PFSK-1 (cell line): Measurements from ENCODE around the gene YES1.

Experiments used
- FOXP2 ChIP-seq: optimal IDR thresholded peaks from 2 replicates; pipeline ENCODE3; 2011; ENCODE audit warnings: borderline replicate concordance, control low read depth, inconsistent platforms; ENCODE audit not compliant: insufficient read depth; ENCODE audit errors: extremely low read length, extremely low read depth
- POLR2AphosphoS5 ChIP-seq: IDR thresholded peaks from 2 replicates; pipeline ENCODE4 v1.6.1; 2012; ENCODE audit warnings: low read depth, mild to moderate bottlenecking, control low read depth, low read length, moderate library complexity
- REST ChIP-seq, 2 experiments: IDR thresholded peaks; 2 replicates each; pipeline versions ENCODE4 v1.6.1 to v1.8.0; 2011 to 2012; ENCODE audit warnings: low read depth in 2 of 2, low read length in 2 of 2, control low read depth in 1 of 2, inconsistent platforms in 1 of 2, mild to moderate bottlenecking in 1 of 2, moderate library complexity in 1 of 2; ENCODE audit not compliant: insufficient read depth in 1 of 2
- SIN3A ChIP-seq: IDR thresholded peaks from 2 replicates; pipeline ENCODE4 v1.6.1; 2012; ENCODE audit warnings: mild to moderate bottlenecking, low read length, moderate library complexity, borderline replicate concordance; ENCODE audit not compliant: insufficient read depth
- TAF1 ChIP-seq: IDR thresholded peaks from 2 replicates; pipeline ENCODE4 v1.6.1; 2012; ENCODE audit warnings: low read length, control low read depth, borderline replicate concordance; ENCODE audit not compliant: insufficient read depth

Gene YES1

GRCh38 chr18:681985-682384, 130.1 kb downstream of the YES1 start:
- TF ChIP-seq SIN3A (no peak), TAF1 (no peak), REST (IDR thresholded peaks at IDR 0.05; ENCODE audit: insufficient read depth in 1 of 2, low read depth in 2 of 2, low read length in 2 of 2) (no peak), FOXP2 (no peak), POLR2AphosphoS5 (no peak)

GRCh38 chr18:680392-680791, 131.7 kb downstream of the YES1 start:
- TF ChIP-seq TAF1 (no peak), SIN3A (no peak), REST (IDR thresholded peaks at IDR 0.05; ENCODE audit: insufficient read depth in 1 of 2, low read depth in 2 of 2, low read length in 2 of 2) (no peak), FOXP2 (no peak), POLR2AphosphoS5 (no peak)

DNA sequence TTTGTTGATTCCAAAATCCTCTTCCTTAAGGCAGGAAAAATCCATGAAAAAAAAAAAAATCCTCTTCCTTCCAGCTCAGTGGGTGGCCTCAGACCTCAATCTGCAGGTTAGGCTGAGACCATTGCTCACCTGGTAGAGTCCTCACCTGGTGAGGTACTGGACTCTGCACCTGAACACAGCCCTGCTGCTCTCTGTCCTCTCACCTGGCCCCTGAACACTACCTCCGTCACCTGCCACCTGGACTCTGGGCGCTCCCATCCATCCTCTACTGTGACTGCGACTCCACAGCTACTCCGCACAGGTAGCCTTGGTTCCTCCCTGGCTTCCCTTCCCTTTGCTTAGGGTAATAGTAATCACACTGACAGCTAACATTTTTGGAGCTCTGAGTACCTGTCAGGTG, 132.5 kb downstream of the YES1 start:
- TF ChIP-seq SIN3A (no peak), POLR2AphosphoS5 (no peak), TAF1 (no peak), FOXP2 (no peak)

DNA sequence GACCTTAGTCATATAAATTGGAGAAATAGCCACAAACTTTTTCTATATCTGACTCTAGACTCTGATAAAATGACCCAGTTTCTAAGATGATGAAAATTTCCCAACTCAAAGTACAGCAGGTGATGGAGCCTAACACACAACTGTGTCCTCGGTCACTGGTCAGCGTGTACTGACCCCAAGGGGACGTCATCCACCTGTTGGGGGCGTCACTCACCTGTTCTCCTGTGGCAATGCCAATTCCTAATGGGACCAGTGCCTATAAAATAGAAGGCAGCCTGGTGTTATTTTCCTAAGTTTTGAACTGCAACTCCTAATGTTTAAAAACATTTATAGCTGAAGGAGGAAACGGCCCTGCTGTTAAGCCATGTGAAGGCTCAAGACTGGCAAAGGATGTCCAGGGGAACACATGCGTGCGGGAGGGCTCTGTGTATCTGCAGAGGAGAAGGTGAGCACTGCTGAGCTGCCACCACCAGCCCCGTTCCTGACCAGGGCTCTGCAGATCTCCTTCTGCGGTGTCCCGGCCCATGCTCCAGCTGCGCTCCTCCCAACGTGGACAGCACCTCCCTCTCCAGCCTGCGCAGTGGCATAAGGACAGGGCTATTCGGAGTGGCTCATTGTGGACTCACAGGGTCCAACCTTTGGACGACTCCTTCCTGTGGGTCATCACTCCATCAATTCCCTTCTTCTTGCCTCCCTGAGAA, 133.4 kb downstream of the YES1 start:
- TF ChIP-seq FOXP2 (no peak), REST (IDR thresholded peaks at IDR 0.05; ENCODE audit: insufficient read depth in 1 of 2, low read depth in 2 of 2, low read length in 2 of 2) (no peak), TAF1 (no peak), POLR2AphosphoS5 (no peak), SIN3A (no peak)

DNA sequence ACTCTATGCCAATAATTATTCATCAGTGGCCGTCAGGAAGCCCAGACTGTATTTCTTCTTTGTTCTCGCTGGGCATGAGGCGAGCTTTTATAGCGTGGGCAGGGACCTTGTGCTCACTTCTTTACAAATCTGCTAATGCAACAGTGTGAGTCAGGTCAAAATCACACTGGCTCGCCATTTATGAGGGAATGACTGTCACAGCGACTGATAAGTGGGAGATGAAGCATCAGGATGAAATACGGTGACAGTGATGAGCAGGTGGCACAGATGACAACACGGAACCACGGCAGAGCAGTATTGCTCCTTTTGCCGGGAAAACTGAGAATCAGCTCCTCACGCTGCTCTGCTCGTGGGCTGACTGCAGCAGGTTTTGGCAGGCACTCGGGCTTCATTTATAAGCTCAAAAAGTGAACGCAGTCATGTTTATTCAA, 134.1 kb downstream of the YES1 start:
- TF ChIP-seq TAF1 (no peak), REST (IDR thresholded peaks at IDR 0.05; ENCODE audit: insufficient read depth in 1 of 2, low read depth in 2 of 2, low read length in 2 of 2) (no peak), FOXP2 (no peak), SIN3A (no peak), POLR2AphosphoS5 (no peak)
